Posterior vena cava (tissue), 2 donors: ENCODE results near the gene ATXN7L3. TPM values are rescaled to one million over a fixed set of nuclear protein-coding genes. Genes with fewer than 3 reads are reported as not detected.

Experiments used
- DNase-seq: peaks from one replicate; pipeline ENCODE4 v3.0.0-alpha.2; 2020; ENCODE audit warnings: low spot score
- intact Hi-C, 2 donors: fragments of 100-400 bp; cut with DNase I; formaldehyde crosslinking; loops; one replicate each; pipeline versions ENCODE4 v1.14.1 to v1.14.2; 2022 to 2023
- total RNA-seq, 2 donors: library from RNA; stranded (reverse); fragmentation: NEBNext Ultra II Directional; extraction: Animal tissue kit (Norgen Biotek cat#: 25700); gene quantifications; one replicate each; pipeline ENCODE4 v1.2.1, GENCODE V29; 2021
- donor health status: DM: yes; HTN: yes; CAD: no.
- donor health status: DM: yes; HTN: yes; CAD: no.

The ATXN7L3 gene
- total RNA-seq, 2 donors from 2014 or later: 49.2 to 61.9 TPM

- DNase-seq: peak; percentile 37
- intact Hi-C loops: no loop called here
These were observed 6.5 kb upstream of the ATXN7L3 start for GRCh38 chr17:44205962-44206824.

DNA sequence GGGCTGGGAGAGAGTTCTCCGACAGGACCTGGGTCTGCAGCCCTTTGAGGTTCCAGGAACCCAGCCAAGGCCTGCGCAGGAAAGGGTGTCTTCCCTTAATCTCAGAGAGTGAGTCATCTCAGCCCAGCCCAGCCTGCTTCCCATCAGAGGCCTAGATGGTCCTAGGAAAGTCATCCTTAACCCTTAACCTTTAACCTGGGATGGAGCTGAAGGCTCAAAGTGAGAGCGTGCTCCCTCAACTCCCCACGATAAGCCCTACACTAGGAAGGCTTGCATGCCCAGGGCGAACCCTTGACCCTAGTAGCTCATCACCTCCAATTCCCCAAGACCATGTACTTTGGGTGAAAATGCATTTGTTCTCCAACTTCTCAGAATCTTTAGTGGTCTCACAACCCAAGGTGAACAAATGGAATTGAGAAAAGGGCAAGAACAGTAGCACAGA lies 4.8 kb upstream of the ATXN7L3 start:
- intact Hi-C loops: no loop called here
- peak; percentile 83 for DNase-seq

DNA sequence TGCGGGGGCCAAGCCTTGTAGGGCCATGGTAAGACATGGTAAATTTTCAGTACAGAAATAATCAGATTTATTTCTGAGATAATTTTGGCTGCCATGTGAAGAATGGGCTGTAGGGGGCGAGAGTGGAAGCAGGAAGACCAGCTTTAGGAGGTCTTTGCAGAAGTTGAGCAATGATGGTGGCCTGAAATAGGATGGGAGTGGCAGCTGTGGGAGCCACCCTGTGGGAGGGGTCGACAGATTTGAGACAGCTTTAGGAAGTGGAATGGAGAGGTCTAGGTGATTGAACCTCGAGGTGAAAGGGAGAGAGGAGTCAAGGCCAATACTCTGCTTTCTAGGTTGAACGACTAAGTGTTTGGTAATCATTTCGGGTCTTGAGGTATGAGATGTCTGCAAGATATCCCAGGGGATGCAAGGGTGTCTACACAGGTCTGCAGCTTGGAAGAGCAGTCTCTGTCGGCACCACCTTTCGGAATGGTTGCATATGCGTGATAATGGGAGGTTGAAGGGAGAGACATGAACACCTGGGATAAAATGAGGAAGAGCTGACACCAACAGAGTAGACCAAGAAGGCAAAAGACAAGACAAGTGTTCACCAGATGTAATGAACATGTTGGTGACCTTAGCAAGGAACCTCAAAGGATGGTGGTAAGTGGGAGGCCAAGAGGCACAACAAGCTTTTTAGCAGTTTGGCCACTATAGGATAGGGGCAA lies 4.2 kb upstream of the ATXN7L3 start:
- DNase-seq: peak; percentile 66
- intact Hi-C loops: no loop called here

- DNase-seq: peak; percentile 61
- intact Hi-C loops: no loop called here
These were observed 3.1 kb upstream of the ATXN7L3 start for GRCh38 chr17:44202756-44203155.

GRCh38 chr17:44200478-44201155 lies 933 bp upstream of the ATXN7L3 start:
- DNase-seq: peak; percentile 81
- intact Hi-C loops: no loop called here

- intact Hi-C loops: no loop called here
- DNase-seq: peak; percentile 90
These were observed 747 bp downstream of the ATXN7L3 start for GRCh38 chr17:44198721-44199552.

GRCh38 chr17:44197980-44198720 lies 1.5 kb downstream of the ATXN7L3 start:
- DNase-seq: no peak
- intact Hi-C loops: no loop called here

GRCh38 chr17:44197107-44197506 lies 2.6 kb downstream of the ATXN7L3 start:
- no peak for DNase-seq
- intact Hi-C loops: no loop called here

- no peak for DNase-seq
- intact Hi-C loops: no loop called here
These were observed 6.2 kb downstream of the ATXN7L3 start for GRCh38 chr17:44193326-44194084.

DNA sequence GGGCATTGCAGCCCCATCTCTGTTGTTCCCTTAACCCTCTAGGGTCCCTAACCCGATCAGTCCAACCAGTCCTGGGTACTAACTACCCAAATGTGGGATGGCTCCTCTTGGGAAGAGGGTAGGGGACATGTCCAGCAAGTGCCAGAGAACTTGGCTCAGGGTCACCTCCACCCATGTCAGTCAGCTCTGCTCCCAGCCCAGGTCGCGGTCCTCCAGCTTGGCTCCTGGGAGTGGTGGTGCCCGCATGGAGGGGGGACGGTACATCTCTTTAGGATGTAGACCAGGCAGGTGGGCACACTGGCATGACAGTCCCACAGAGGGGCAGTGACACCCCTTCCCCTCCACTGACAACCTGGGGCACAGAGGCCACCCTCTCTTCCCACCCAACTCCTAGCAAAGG lies 6.9 kb downstream of the ATXN7L3 start:
- intact Hi-C loops: no loop called here
- no peak for DNase-seq

DNA sequence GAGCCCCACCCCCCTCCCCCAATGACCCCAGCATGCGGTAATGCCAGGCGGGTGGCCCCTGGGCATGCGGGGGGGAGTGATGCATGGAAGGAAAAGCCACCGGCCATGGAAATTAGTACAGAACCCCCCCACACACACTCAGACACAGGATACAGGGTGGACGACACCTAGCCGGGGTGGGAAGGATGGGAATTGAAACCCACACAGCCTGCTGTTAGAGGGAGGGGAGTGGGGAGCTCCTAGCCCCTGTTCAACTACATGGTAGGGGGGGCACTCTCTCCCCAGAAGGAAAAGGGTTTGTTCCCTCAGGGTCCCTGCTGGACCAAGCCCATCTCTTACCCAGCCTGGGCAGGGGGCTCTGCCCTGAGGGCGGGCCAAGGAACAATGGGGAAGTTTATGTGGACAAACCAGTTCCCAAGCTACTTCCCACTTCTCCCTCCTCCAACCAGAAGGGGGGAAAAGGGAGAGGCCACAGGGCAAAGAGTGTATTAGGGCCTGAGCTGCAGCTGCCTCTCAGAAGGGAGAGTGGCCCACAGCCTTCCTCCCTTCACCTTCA lies 7.7 kb downstream of the ATXN7L3 start:
- intact Hi-C loops: no loop called here
- DNase-seq: no peak

DNA sequence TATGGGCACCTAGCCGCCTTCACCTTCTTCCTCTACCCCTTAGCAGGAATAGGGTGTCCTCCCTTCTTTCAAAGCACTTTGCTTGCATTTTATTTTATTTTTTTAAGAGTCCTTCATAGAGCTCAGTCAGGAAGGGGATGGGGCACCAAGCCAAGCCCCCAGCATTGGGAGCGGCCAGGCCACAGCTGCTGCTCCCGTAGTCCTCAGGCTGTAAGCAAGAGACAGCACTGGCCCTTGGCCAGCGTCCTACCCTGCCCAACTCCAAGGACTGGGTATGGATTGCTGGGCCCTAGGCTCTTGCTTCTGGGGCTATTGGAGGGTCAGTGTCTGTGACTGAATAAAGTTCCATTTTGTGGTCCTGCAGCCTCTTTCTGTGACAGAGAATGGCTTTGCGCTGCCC lies 8.3 kb downstream of the ATXN7L3 start:
- intact Hi-C loops: no loop called here
- no peak for DNase-seq

- intact Hi-C loops: no loop called here
- no peak for DNase-seq
These were observed 9.2 kb downstream of the ATXN7L3 start for GRCh38 chr17:44190481-44190880.

DNA sequence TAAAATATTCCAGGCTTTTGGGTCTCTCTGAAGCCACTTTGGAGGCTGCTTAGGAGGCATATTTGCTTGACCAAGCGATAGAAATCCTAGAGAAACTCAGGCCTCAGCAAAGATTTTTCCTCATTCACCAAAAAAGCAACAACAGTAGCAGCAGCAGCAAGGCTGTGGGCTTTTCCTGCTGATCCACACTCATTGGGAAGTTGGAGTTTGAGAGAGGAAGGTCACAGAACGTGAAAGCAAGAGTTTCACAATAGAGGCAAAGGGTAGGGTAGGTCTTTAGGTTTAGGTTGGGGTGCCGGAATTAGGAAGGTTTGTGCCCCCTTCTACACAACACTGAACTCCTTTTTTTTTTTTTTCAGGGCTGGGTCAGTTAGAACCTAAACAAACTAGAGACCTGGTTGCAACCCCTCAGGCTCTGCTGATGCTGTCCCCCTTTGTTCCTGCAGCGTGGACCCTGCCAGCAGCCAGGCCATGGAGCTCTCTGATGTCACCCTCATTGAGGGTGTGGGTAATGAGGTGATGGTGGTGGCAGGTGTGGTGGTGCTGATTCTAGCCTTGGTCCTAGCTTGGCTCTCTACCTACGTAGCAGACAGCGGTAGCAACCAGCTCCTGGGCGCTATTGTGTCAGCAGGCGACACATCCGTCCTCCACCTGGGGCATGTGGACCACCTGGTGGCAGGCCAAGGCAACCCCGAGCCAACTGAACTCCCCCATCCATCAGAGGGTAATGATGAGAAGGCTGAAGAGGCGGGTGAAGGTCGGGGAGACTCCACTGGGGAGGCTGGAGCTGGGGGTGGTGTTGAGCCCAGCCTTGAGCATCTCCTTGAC lies 10.9 kb downstream of the ATXN7L3 start:
- intact Hi-C loops: no loop called here
- no peak for DNase-seq

DNA sequence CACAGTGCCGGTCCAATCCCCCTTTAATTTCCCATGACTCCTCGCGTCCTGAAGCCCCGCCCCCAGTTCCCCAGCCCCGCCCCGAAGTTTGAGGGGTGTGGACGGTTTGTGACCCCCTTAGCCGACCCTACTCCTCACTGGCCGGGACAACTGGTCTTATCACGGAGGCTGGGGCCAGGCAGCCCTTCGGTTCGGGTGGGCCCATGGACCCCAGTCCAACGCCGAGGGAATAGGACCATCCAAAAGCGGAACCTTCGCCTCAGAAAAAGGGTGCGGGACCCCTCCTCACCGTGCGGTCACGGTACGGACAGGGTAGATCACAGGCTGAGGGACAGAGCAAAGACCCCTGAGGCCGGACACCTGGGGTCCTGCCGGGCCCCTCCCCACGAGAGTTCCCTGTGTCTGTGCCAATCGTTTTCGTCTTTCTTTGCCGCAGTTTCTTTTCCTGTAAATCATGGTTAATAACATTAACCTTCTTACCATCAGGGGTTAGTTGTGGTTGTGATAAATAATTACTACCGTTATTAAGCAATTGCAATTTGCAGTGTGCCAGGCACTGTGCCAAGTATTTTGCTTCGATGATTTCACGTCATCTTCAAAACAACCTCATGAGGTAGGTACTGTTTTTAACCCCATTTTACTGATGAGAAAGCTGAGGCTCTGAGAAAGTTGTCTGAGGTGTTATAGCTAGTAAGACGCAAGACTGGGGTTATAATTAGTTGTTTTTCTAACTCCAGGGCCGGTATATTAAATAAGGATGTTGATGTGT lies 12.4 kb downstream of the ATXN7L3 start:
- DNase-seq: no peak
- intact Hi-C loops: no loop called here
